Activated gamma-delta T cell (primary cell): Measurements from ENCODE around the gene MMD.
"Not testable (repeated sequence)": the region's sequence is repeated elsewhere in the genome, so short reads cannot be mapped to it uniquely, and the experiment has no call there.

Source experiments
- DNase-seq: peaks from one replicate; lab custom pipeline; 2025; lab: John Stamatoyannopoulos, UW
- total RNA-seq, 2 donors: gene quantifications; one replicate each; lab custom pipeline; 2026; lab: John Stamatoyannopoulos, UW

MMD gene
- 18.2 to 20.6 reads per million in 2 donors for total RNA-seq

DNA sequence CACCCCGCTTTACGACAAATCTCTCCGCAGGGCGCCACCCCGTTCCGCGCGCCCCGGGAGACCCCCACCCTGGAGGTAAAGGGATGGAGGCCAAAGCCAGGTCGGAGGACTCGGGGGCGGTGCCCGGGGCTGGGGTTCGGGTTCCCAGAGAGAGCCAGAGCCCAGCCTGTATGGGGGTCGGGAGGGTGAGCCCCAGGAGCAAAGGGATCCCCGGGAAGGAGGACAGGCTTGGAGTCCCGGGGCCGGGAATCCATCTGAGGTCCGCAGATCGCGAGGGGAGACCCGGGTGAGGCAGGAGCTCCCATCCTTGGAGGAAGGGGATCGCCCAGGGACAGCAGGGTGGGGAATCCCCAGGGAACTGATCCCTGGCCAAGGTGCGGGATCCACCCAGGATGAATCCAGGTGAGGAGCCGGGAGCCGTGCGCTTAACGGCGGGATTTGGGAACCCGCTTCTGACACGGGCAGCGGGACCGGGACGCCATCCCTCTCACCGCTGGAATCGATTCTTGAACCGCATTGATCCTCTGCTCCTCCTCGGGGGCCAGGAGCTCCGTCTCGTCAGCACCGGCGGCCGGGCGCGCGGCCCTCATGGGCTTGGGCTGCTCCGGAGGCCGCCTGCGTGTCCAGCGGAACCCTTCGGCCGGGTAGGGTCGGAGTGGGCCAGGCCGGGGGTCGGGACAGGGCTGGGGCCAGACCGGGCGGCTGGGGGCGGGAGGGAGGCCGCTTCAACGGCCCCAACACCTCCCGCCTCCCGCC lies at the start of gene MMD:
MMD (minus strand) TSS at position 657 of the 756 bp plus-strand sequence; CDS start at position 517, 140 bp downstream.
- DNase-seq, result no peak

- DNase-seq, result no peak
Observed at GRCh38 chr17:55466671-55467070, 45.0 kb upstream of the MMD start.

DNA sequence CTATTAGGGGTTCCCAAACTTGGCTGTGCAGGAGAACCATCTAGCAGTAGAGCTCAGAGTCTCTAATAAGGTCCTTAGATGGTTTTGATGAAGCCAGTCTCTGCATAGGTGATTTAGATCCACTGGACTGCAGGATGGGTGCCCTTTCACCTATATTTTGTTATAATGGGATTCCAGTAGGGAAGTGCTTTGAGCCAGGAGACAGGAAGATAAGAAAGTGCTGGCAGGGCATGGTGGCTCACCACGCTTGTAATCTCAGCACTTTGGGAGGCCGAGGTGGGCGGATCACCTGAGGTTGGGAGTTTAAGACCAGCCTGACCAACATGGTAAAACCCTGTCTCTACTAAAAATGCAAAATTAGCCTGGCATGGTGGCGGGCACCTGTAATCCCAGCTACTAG lies 44.1 kb upstream of the MMD start:
- DNase-seq, result not testable (repeated sequence)

DNA sequence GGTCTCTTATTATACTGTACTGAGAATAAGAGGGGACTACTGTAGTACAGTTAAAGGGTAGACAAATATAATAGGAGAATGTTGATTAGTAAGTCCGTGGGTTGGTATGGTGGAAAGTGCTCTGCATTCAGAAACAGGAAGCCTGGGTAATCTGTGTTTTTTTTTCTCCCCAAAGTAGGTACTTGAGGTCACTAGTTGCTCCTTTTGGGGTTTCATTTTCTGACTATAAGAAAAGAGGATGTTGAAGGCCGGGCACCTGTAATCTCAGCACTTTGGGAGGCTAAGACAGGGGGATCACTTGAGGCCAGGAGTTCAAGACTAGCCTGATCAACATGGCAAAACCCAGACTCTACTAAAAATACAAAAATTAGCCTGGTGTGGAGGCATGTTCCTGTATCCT lies 42.0 kb upstream of the MMD start:
- no peak for DNase-seq

GRCh38 chr17:55462711-55463110 lies 41.1 kb upstream of the MMD start:
- DNase-seq, result no peak

DNA sequence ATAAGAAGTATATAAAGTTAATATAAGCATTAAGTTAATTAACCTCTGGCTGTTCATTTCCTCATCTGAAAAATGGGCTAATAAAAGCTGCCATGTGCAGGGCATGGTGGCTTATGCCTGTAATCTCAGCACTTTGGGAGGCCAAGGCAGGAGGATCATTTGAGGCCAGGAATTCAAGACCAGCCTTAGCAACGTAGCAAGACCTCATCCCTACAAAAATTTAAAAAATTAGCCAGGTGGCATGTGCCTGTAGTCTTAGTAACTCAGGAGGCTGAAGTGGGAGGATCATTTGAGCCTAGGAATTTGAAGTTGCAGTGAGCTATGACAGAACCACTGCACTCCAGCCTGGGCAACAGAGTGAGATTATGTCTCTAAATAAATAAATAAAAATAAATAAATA lies 40.6 kb upstream of the MMD start:
- no peak for DNase-seq

- no peak for DNase-seq
Observed at GRCh38 chr17:55458978-55459377, 37.3 kb upstream of the MMD start.

GRCh38 chr17:55458287-55458900 lies 36.8 kb upstream of the MMD start:
- DNase-seq, result no peak

GRCh38 chr17:55456307-55457240 lies 34.9 kb upstream of the MMD start:
- DNase-seq, result no peak

DNA sequence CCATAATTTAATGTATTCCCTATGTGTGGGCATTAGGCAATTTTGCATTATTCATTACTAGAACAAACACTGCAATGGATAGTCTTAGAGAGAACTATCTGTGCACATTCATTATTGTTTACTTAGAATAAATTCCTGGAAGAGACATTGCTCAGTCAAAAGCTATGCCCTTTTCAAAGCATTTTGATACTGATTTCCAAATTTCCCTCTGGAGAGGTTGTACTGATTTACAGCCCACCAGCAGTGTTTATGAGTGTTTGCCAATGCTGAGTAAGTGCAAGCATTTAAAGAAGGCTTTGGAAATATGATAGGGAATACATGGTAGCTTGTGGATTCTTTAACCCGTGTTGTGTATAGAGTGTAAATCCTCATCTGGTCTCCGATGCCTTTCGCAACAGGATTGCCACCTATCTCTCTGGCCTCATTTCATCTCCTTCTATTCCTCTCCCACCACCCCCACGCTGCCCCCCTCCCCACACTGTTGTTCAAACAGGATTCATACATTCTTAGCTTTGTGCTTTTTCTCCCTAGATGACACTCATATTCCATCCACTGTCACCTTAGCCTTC lies 33.4 kb upstream of the MMD start:
- DNase-seq, result no peak

DNA sequence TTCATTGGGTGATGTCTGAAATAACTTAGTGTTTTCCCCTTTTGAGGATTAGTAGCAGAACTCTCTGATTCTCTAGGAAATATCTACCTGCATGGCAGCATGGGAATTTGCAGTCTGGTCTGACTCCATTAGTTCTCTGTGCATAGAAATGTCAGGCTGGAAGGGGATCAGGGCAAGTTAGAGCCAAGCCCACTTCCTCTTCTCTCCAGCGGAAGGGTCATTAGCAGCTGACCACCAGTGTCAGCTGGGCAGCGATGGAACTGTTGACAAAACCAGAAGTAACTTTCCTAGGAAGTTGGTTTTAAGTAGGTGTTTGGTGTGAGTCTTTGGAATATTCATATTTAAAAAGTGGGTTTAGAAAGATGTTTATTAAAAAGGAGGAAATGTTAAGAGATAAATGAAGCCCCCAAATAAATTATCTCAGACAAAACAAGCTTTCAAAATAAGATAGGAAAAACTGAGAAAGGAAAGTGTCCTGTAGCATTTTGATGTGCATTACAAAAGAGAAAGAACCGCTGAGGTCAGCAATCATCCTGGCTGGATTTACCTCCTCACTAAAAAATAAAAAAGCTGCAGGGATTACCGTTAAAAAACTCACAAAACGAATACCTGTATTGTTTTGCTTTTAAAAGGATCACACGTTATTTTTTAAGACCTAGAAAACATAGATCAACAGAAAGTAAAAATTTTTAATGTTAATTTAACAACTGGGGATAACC lies 32.4 kb upstream of the MMD start:
- DNase-seq, result no peak

DNA sequence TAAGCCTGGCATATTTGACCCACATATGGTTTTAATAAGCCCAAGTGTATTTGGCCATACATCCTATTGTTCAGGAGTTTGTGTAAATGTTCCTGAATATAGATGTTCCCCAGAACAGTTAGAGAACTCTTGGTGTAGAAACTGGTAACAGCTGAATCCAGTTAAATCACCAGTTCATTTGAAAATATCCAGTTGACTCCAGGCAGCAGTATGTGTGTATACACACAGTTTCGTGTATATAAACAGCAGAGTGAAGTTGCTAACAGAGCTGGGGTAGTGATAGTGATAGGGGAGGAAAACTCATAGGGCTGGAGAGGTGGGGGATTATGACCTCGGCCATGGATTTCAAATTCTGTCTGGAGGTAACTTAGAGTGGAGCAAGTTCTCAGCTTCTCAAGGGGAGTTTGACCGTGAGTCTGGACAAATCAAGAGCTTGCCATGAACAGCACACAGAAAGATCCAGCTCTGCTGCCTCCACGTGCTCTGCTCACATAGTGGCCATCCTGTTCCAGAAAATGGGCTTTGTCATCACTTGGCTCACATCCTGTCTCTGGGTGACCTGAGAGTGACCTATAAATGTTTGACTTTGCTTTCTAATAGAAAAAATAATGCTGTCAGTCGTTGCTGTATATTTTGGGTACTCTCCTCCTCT lies 30.6 kb upstream of the MMD start:
- DNase-seq, result no peak

GRCh38 chr17:55451758-55452138 lies 30.1 kb upstream of the MMD start:
- no peak for DNase-seq

GRCh38 chr17:55451203-55451641 lies 29.6 kb upstream of the MMD start:
- no peak for DNase-seq

GRCh38 chr17:55450232-55450825 lies 28.7 kb upstream of the MMD start:
- DNase-seq, result no peak

GRCh38 chr17:55448681-55449080 lies 27.0 kb upstream of the MMD start:
- DNase-seq, result no peak

DNA sequence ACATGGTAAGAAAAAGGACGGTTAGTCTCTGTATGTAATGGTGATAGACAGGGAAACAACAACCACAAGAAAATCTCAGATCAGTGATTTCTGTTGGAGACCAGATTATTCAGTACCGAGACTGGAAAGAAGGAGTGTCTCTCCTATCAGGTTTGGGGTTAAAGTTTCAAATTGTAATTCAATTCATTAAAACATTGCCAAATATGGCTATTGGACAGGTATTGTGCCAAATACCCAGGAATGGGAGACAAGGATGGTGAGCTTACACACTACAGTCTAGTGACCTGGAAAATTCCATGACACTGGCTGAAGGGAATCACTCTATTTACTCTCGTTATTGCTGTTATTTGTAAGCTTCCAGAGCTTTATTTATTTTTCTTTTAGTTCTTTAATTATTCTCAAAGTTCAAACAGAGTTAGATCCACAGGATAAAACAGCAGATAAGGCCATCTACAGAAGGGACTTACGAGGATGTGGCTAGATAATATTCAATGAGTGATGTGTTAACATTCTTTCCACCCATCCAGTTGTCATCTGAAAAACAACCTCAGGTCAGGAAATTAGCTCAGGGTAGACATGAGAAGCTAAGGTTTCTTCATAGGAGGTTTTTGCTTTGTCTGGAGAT lies 25.1 kb upstream of the MMD start:
- DNase-seq, result no peak

DNA sequence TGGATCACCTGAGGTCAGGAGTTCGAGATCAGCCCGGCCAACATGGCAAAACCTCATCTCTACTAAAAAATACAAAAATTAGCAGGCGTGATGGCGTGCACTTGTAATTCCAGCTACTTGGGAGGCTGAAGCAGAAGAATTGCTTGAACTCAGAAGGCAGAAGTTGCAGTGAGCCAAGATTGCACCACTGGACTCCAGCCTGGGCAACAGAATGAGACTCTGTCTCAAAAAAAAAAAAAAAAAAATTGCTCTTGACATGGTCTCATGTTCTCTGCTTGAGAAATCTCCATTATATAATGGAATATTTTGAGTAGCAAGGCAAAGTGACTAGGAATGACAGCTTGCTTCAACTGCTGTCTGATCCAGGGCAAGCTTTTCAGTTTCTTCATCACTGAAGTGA lies 24.4 kb upstream of the MMD start:
- DNase-seq, result not testable (repeated sequence)

DNA sequence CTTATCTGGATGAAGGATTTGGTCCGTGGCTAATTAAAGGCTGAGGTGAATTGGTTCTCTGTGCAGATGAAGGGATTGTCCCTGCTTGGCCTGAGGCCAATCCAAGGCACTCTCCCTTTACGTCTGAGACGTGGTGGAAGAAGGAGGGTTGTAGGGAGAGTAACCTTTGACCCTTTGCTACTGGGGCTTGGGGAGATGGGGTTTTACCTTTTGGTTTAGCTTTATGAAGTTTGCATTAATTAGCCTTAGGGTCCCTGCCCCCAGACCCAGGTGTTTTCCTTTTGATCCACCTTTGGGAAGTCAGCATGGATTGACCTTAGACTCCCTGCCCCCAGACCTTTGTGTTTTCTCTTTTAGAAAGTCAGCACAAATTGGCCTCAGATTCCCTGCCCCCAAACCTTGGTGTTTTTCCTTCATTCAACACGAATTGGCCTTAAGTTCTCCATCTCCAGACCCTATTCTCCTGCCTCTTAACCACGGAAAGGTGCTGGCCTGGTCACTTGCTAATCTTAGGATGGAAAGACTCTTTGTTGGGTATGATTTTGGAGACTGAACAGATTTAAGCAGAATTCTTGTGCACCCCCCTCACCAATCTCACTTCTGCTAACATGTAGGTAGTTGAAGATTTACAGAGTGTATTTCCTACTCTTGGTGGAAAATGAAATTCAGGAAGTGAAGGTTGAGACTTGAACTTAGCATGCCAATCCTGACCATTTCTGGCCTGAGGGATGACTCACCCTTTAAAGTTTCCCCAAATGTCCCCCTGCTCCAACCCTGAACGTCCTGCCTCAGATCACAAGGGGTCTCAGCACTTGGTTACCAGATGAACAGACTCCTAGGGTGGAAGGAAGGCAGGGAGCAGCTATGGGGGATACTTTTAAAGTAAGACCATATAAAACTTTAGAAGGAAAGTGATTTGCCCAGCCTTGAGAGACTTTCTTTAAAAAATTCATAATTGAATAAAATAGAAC lies 23.1 kb upstream of the MMD start:
- no peak for DNase-seq
